Activated naive CD8-positive, alpha-beta T cell treated with anti-CD3 and anti-CD28 coated beads for 36 hours (primary cell): ENCODE measurements around the gene KAZN. TPM values are rescaled to one million over a fixed set of nuclear protein-coding genes. Genes with fewer than 3 reads are reported as not detected.

ENCODE experiments used
- DNase-seq: peaks from one replicate; pipeline ENCODE4 v3.0.0; 2021
- H3K27ac Mint-ChIP-seq: one replicate; pipeline ENCODE4 v1.8.0; 2022; ENCODE audit warnings: mild to moderate bottlenecking, moderate library complexity, mixed read lengths
- H3K27me3 Mint-ChIP-seq: one replicate; pipeline ENCODE4 v1.8.0; 2022; ENCODE audit warnings: mild to moderate bottlenecking, mixed read lengths
- H3K36me3 Mint-ChIP-seq: one replicate; pipeline ENCODE4 v1.8.0; 2021; ENCODE audit warnings: mild to moderate bottlenecking, mixed read lengths
- H3K4me1 Mint-ChIP-seq: one replicate; pipeline ENCODE4 v1.8.0; 2021; ENCODE audit warnings: mixed read lengths
- H3K4me3 Mint-ChIP-seq: one replicate; pipeline ENCODE4 v1.8.0; 2022; ENCODE audit warnings: mild to moderate bottlenecking, moderate library complexity, mixed read lengths
- H3K9me3 Mint-ChIP-seq: one replicate; pipeline ENCODE4 v1.8.0; 2022; ENCODE audit warnings: mixed read lengths
- total RNA-seq, 2 experiments: library from RNA; stranded (reverse); gene quantifications; one replicate each; pipeline ENCODE4 v1.2.3, GENCODE V29; 2021

The KAZN gene
- total RNA-seq, 2 experiments from 2014 or later, result 0.74 to 1.5 TPM

GRCh38 chr1:14599183-14599791 lies 802 bp downstream of the KAZN start:
- peak; percentile 21 for DNase-seq
- Mint-ChIP-seq H3K27ac (peak overlapping the region; percentile 38), H3K36me3 (no peaks in the 10 kb centered on the region)

GRCh38 chr1:14599800-14600199 lies 1.3 kb downstream of the KAZN start:
- Mint-ChIP-seq H3K27ac (peak overlapping the region; percentile 38), H3K36me3 (no peaks in the 10 kb centered on the region), H3K9me3 (no peaks in the 10 kb centered on the region), H3K4me1 (peaks cover 11% of the 10 kb centered on the region), H3K27me3 (peaks cover 82% of the 10 kb centered on the region), H3K4me3 (peak overlapping the region; percentile 40)
- no peak for DNase-seq

More at GRCh38 chr1:14599183-14599791, 802 bp downstream of the KAZN start:
- no peaks in the 10 kb centered on the region for H3K9me3 Mint-ChIP-seq
- H3K4me3 Mint-ChIP-seq, result peak overlapping the region; percentile 43
- peaks cover 11% of the 10 kb centered on the region for H3K4me1 Mint-ChIP-seq
- H3K27me3 Mint-ChIP-seq, result peaks cover 78% of the 10 kb centered on the region

- Mint-ChIP-seq H3K27ac (no peak overlapping the region), H3K4me3 (no peak overlapping the region), H3K36me3 (no peaks in the 10 kb centered on the region), H3K9me3 (no peaks in the 10 kb centered on the region), H3K4me1 (peaks cover 11% of the 10 kb centered on the region), H3K27me3 (peaks cover 82% of the 10 kb centered on the region)
- no peak for DNase-seq
Measured at GRCh38 chr1:14600405-14601112, 2.1 kb downstream of the KAZN start.

- no peak overlapping the region for H3K27ac Mint-ChIP-seq
- DNase-seq, result no peak
- peaks cover 68% of the 10 kb centered on the region for H3K27me3 Mint-ChIP-seq
- no peaks in the 10 kb centered on the region for H3K36me3 Mint-ChIP-seq
- H3K4me3 Mint-ChIP-seq, result no peak overlapping the region
- H3K9me3 Mint-ChIP-seq, result no peaks in the 10 kb centered on the region
- peaks cover 11% of the 10 kb centered on the region for H3K4me1 Mint-ChIP-seq
Measured at GRCh38 chr1:14602136-14602535, 3.7 kb downstream of the KAZN start.

GRCh38 chr1:14603645-14604044 lies 5.2 kb downstream of the KAZN start:
- Mint-ChIP-seq H3K36me3 (no peaks in the 10 kb centered on the region), H3K9me3 (no peaks in the 10 kb centered on the region), H3K4me3 (no peak overlapping the region), H3K27ac (no peak overlapping the region), H3K27me3 (peaks cover 60% of the 10 kb centered on the region), H3K4me1 (peaks cover 11% of the 10 kb centered on the region)
- DNase-seq, result no peak

- Mint-ChIP-seq H3K27ac (no peak overlapping the region), H3K27me3 (peaks cover 53% of the 10 kb centered on the region), H3K36me3 (no peaks in the 10 kb centered on the region), H3K4me3 (no peak overlapping the region), H3K9me3 (no peaks in the 10 kb centered on the region), H3K4me1 (peaks cover 11% of the 10 kb centered on the region)
- DNase-seq, result no peak
Measured at GRCh38 chr1:14604414-14604813, 5.9 kb downstream of the KAZN start.

GRCh38 chr1:14605945-14606344 lies 7.5 kb downstream of the KAZN start:
- H3K4me3 Mint-ChIP-seq, result no peak overlapping the region
- DNase-seq, result no peak
- no peaks in the 10 kb centered on the region for H3K9me3 Mint-ChIP-seq
- H3K4me1 Mint-ChIP-seq, result no peaks in the 10 kb centered on the region
- no peak overlapping the region for H3K27ac Mint-ChIP-seq
- no peaks in the 10 kb centered on the region for H3K36me3 Mint-ChIP-seq
- H3K27me3 Mint-ChIP-seq, result peaks cover 38% of the 10 kb centered on the region

GRCh38 chr1:14606632-14607031 lies 8.1 kb downstream of the KAZN start:
- Mint-ChIP-seq H3K9me3 (no peaks in the 10 kb centered on the region), H3K36me3 (no peaks in the 10 kb centered on the region), H3K4me1 (no peaks in the 10 kb centered on the region), H3K4me3 (no peak overlapping the region), H3K27ac (no peak overlapping the region), H3K27me3 (peaks cover 31% of the 10 kb centered on the region)
- DNase-seq, result no peak

GRCh38 chr1:14607295-14607694 lies 8.8 kb downstream of the KAZN start:
- no peak overlapping the region for H3K27ac Mint-ChIP-seq
- H3K27me3 Mint-ChIP-seq, result peaks cover 24% of the 10 kb centered on the region
- H3K36me3 Mint-ChIP-seq, result no peaks in the 10 kb centered on the region
- H3K4me3 Mint-ChIP-seq, result no peak overlapping the region
- H3K4me1 Mint-ChIP-seq, result no peaks in the 10 kb centered on the region
- no peaks in the 10 kb centered on the region for H3K9me3 Mint-ChIP-seq
- DNase-seq, result no peak

- no peaks in the 10 kb centered on the region for H3K4me1 Mint-ChIP-seq
- peaks cover 17% of the 10 kb centered on the region for H3K27me3 Mint-ChIP-seq
- H3K4me3 Mint-ChIP-seq, result no peak overlapping the region
- no peak overlapping the region for H3K27ac Mint-ChIP-seq
- DNase-seq, result no peak
- no peaks in the 10 kb centered on the region for H3K36me3 Mint-ChIP-seq
- H3K9me3 Mint-ChIP-seq, result no peaks in the 10 kb centered on the region
Measured at GRCh38 chr1:14608308-14608707, 9.8 kb downstream of the KAZN start.

GRCh38 chr1:14610761-14611160 lies 12.3 kb downstream of the KAZN start:
- no peaks in the 10 kb centered on the region for H3K4me1 Mint-ChIP-seq
- no peak overlapping the region for H3K4me3 Mint-ChIP-seq
- DNase-seq, result no peak
- no peaks in the 10 kb centered on the region for H3K36me3 Mint-ChIP-seq
- no peaks in the 10 kb centered on the region for H3K9me3 Mint-ChIP-seq
- no peak overlapping the region for H3K27ac Mint-ChIP-seq
- peaks cover 4% of the 10 kb centered on the region for H3K27me3 Mint-ChIP-seq

- Mint-ChIP-seq H3K27me3 (peaks cover 4% of the 10 kb centered on the region), H3K27ac (no peak overlapping the region), H3K4me1 (no peaks in the 10 kb centered on the region), H3K4me3 (no peak overlapping the region), H3K9me3 (no peaks in the 10 kb centered on the region), H3K36me3 (no peaks in the 10 kb centered on the region)
- no peak for DNase-seq
Measured at GRCh38 chr1:14611792-14612191, 13.3 kb downstream of the KAZN start.

- Mint-ChIP-seq H3K9me3 (no peaks in the 10 kb centered on the region), H3K4me3 (no peak overlapping the region), H3K27me3 (peaks cover 4% of the 10 kb centered on the region), H3K27ac (no peak overlapping the region), H3K36me3 (no peaks in the 10 kb centered on the region), H3K4me1 (no peaks in the 10 kb centered on the region)
- no peak for DNase-seq
Measured at GRCh38 chr1:14612256-14612655, 13.8 kb downstream of the KAZN start.

- Mint-ChIP-seq H3K27me3 (no peaks in the 10 kb centered on the region), H3K4me1 (no peaks in the 10 kb centered on the region), H3K27ac (no peak overlapping the region), H3K9me3 (peaks cover 6% of the 10 kb centered on the region), H3K36me3 (no peaks in the 10 kb centered on the region), H3K4me3 (no peak overlapping the region)
- no peak for DNase-seq
Measured at GRCh38 chr1:14613926-14614325, 15.4 kb downstream of the KAZN start.

GRCh38 chr1:14614341-14614740 lies 15.9 kb downstream of the KAZN start:
- H3K4me3 Mint-ChIP-seq, result no peak overlapping the region
- DNase-seq, result no peak
- H3K4me1 Mint-ChIP-seq, result no peaks in the 10 kb centered on the region

More at GRCh38 chr1:14614341-14614740, 15.9 kb downstream of the KAZN start:
- Mint-ChIP-seq H3K27ac (no peak overlapping the region), H3K9me3 (peaks cover 6% of the 10 kb centered on the region), H3K27me3 (no peaks in the 10 kb centered on the region), H3K36me3 (no peaks in the 10 kb centered on the region)
